GM19240 (cell line): ENCODE measurements around the gene PAX5.

ENCODE experiments used
- DNase-seq: peaks from one replicate; pipeline ENCODE4 v3.0.0; 2011; ENCODE audit warnings: low spot score; ENCODE audit not compliant: insufficient read length

The PAX5 gene

GRCh38 chr9:36961561-36962325, 72.3 kb downstream of the PAX5 start:
- DNase-seq: no peak

GRCh38 chr9:36961051-36961450, 73.0 kb downstream of the PAX5 start:
- DNase-seq: no peak

GRCh38 chr9:36960575-36960955, 73.5 kb downstream of the PAX5 start:
- DNase-seq: no peak

GRCh38 chr9:36959681-36960574, 74.1 kb downstream of the PAX5 start:
- no peak for DNase-seq

- no peak for DNase-seq
These were observed 77.2 kb downstream of the PAX5 start for GRCh38 chr9:36956908-36957307.

GRCh38 chr9:36950389-36950788, 83.7 kb downstream of the PAX5 start:
- no peak for DNase-seq

GRCh38 chr9:36949466-36949865, 84.6 kb downstream of the PAX5 start:
- DNase-seq: no peak

GRCh38 chr9:36948051-36948450, 86.0 kb downstream of the PAX5 start:
- no peak for DNase-seq

- no peak for DNase-seq
These were observed 87.4 kb downstream of the PAX5 start for GRCh38 chr9:36946653-36947052.

GRCh38 chr9:36945999-36946398, 88.1 kb downstream of the PAX5 start:
- DNase-seq: no peak

GRCh38 chr9:36942891-36943290, 91.2 kb downstream of the PAX5 start:
- DNase-seq: no peak

- DNase-seq: no peak
These were observed 92.6 kb downstream of the PAX5 start for GRCh38 chr9:36941441-36941840.

GRCh38 chr9:36940881-36941280, 93.2 kb downstream of the PAX5 start:
- DNase-seq: no peak

GRCh38 chr9:36940500-36940853, 93.6 kb downstream of the PAX5 start:
- no peak for DNase-seq

GRCh38 chr9:36939655-36940499, 94.2 kb downstream of the PAX5 start:
- DNase-seq: no peak

GRCh38 chr9:36939214-36939613, 94.9 kb downstream of the PAX5 start:
- no peak for DNase-seq

- no peak for DNase-seq
These were observed 95.5 kb downstream of the PAX5 start for GRCh38 chr9:36938617-36939016.

- DNase-seq: no peak
These were observed 96.1 kb downstream of the PAX5 start for GRCh38 chr9:36937951-36938350.

GRCh38 chr9:36937346-36937745, 96.7 kb downstream of the PAX5 start:
- DNase-seq: no peak

- DNase-seq: no peak
These were observed 97.6 kb downstream of the PAX5 start for GRCh38 chr9:36936498-36936831.

- peak; percentile 31 for DNase-seq
These were observed 98.1 kb downstream of the PAX5 start for GRCh38 chr9:36935768-36936497.
